Left ventricle myocardium superior (tissue), 1 donor: ENCODE results near the gene NRIP1. TPM values are rescaled to one million over a fixed set of nuclear protein-coding genes. Genes with fewer than 3 reads are reported as not detected.

Experiments
- ATAC-seq: fragments of 200-7000 bp; cut with Tn5 transposase; one replicate; pipeline ENCODE4 v1.9.1; 2020; ENCODE audit warnings: mild to moderate bottlenecking, moderate library complexity
- DNase-seq: peaks from one replicate; pipeline ENCODE4 v3.0.0-alpha.2; 2020
- intact Hi-C: fragments of 100-400 bp; cut with micrococcal nuclease; formaldehyde crosslinking; loops from one replicate; pipeline ENCODE4 v1.11.0; 2022
- total RNA-seq: library from RNA; stranded (reverse); fragmentation: NEBNext Ultra II Directional; extraction: Animal tissue kit (Norgen Biotek cat#: 25700); gene quantifications from one replicate; pipeline ENCODE4 v1.2.1, GENCODE V29; 2021
- donor health status: DM: no; HTN: yes; CAD: no; lungs with severe emphysema.

Gene NRIP1
- total RNA-seq, 1 donor from 2014 or later = 18.1 TPM

GRCh38 chr21:15071009-15071408 is 6.2 kb upstream of the NRIP1 start:
- no peak for DNase-seq
- no peak for ATAC-seq
- intact Hi-C loops = no loop called here

- ATAC-seq = no peak
Observed at GRCh38 chr21:15066123-15066575, 1.3 kb upstream of the NRIP1 start.

DNA sequence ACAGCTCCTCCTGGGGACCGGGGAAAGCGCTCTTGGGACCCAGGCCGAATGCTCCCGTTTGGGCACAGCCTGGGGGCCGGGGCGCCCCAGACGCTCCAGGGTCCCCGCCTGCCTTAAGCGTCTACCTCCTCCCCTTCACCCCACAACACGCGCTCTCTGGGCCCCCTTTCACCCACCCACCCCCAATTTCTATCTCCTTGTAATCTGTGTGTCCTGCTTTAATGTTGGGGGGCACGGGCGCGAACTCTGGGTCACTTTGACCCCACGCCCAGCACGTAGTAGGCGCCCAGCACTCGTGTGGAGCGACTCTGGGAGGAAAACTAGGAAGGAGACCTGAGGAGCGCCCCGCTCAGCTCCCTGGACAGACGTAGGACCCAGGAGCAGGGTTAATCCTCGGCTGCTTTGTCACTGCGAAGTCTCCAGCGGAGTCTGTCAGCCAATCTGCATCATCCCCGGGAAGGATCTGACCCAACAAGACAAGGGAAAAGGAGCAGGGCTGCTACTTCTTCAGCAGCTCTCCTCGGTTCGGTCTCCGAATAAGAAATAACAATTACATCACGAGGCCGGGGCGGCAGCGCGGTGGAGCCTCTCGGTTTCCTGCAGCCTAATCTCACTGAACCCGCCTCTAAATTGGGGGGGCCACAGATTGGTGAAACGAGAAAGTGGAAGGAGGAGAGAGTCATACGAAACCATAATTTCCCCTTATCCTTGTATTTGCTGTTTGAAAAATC is 757 bp upstream of the NRIP1 start:
- DNase-seq (peak; percentile 85), ATAC-seq (peak; percentile 80)
- intact Hi-C loops = loop anchor here (10.0 kb wide), 3 partner anchors 61 to 419 kb away; no protein-coding TSS in a partner anchor

More at GRCh38 chr21:15066123-15066575, 1.3 kb upstream of the NRIP1 start:
- intact Hi-C loops = loop anchor here (10.0 kb wide), 3 partner anchors 61 to 419 kb away; no protein-coding TSS in a partner anchor
- DNase-seq = no peak

GRCh38 chr21:15063814-15064575 is 805 bp downstream of the NRIP1 start:
- intact Hi-C loops = loop anchor here (10.0 kb wide), 3 partner anchors 59 to 421 kb away; no protein-coding TSS in a partner anchor
- peak; percentile 19 for ATAC-seq
- peak; percentile 75 for DNase-seq

DNA sequence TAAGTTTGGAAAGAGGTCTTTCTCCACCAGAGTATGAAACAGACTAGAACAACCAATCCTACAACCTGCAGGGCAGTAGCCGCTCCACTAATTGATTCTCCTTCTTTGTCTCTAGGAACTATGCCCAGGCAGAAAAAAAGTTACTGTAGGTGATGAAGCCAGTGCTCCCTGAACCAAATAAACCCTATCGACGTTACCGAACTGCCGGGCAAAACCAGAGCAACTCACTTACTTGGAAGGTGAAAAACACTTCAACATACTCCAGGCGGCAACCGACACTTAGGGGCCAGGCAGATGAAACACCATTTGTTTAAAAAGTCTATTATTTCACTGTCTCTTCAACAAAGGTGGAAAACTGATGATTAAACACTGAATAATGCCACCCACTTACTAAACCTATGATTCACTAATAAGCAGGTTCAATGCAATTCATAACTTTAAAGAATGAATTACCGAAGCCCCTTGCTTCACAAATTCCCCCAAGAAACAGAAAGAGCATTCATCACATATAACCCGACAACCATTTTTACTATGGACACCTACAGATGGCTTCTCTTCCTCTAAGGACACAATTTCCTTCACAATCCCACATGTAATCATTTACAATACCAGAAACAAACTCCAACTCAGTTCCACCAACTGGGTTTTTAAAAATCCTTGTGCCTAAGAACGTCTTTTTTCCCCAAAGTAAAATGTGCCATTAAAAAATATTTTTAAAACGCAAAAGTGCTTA is 1.6 kb downstream of the NRIP1 start:
- intact Hi-C loops = loop anchor here (10.0 kb wide), 3 partner anchors 58 to 422 kb away; no protein-coding TSS in a partner anchor
- DNase-seq (no peak), ATAC-seq (no peak)

- no peak for DNase-seq
- no peak for ATAC-seq
Observed at GRCh38 chr21:15062606-15062965, 2.2 kb downstream of the NRIP1 start.

DNA sequence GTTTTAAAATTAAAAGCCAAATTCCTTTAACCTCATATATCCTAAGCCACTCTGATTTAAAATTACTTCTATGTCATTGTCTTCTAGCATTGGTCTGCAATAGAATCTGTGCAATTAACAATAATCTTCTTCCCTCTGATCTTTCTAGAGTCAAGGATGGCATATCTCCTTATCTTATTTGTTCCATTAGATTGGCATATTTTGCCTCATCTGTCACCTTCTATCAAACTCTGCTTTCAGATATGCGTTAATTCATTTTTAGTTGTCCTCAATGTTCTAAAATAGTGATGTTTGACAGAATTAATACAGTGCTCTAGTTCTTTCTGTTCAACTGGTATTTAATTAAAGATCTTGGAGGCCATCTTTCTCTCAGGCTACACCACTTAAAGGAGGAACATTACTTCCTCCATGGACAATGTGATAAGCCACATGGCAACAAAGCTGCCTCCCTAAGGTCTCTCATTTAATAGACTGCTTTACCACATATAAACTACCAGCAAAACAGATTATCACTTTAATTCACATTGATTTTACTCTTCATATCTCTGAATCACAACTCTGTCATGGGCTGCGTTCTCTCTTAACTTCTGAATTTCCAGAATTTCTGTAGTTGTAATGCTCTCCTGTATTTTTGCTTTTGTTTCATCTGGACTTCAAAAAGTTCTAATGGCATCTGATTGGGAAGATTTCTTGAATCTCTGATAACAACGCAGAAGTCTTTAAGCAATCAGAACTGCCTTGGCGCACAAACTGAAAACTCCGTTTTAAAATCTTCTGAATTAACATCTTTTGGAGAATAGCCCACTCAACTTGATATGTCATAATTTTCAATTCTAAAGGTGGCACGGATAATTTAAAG is 2.8 kb downstream of the NRIP1 start:
- intact Hi-C loops = loop anchor here (10.0 kb wide), 3 partner anchors 57 to 423 kb away; no protein-coding TSS in a partner anchor
- ATAC-seq (no peak), DNase-seq (no peak)

More at GRCh38 chr21:15062606-15062965, 2.2 kb downstream of the NRIP1 start:
- intact Hi-C loops = loop anchor here (10.0 kb wide), 3 partner anchors 58 to 422 kb away; no protein-coding TSS in a partner anchor

- intact Hi-C loops = loop anchor here (10.0 kb wide), 3 partner anchors 56 to 424 kb away; no protein-coding TSS in a partner anchor
- DNase-seq (no peak), ATAC-seq (no peak)
Observed at GRCh38 chr21:15061279-15061678, 3.5 kb downstream of the NRIP1 start.

- intact Hi-C loops = loop anchor here (10.0 kb wide), 3 partner anchors 56 to 424 kb away; no protein-coding TSS in a partner anchor
- DNase-seq = no peak
- ATAC-seq = no peak
Observed at GRCh38 chr21:15060543-15061175, 4.1 kb downstream of the NRIP1 start.

- no peak for DNase-seq
- no peak for ATAC-seq
- intact Hi-C loops = no loop called here
Observed at GRCh38 chr21:15059397-15059796, 5.4 kb downstream of the NRIP1 start.

DNA sequence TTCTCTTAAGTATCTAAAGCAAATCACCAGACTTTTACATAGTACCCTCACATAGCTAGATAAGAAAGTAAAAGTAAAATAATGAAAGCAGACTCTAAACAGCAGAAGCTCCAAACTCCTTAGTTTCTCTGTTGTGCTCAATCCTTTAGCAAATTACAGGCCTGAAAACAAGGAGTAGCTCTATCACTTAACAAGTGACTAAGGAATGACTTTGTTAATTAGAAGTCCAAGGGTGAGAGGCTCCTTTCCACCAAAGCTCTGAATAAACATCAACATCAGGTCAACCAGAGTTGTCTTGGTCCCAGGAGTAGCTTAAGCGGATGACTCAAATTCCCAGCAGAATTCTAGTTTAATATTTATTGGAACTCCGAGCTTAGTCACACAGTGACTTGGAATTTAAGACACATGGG is 5.9 kb downstream of the NRIP1 start:
- intact Hi-C loops = no loop called here
- ATAC-seq = no peak
- DNase-seq = no peak

GRCh38 chr21:15057285-15057684 is 7.5 kb downstream of the NRIP1 start:
- intact Hi-C loops = no loop called here
- no peak for ATAC-seq
- DNase-seq = no peak

DNA sequence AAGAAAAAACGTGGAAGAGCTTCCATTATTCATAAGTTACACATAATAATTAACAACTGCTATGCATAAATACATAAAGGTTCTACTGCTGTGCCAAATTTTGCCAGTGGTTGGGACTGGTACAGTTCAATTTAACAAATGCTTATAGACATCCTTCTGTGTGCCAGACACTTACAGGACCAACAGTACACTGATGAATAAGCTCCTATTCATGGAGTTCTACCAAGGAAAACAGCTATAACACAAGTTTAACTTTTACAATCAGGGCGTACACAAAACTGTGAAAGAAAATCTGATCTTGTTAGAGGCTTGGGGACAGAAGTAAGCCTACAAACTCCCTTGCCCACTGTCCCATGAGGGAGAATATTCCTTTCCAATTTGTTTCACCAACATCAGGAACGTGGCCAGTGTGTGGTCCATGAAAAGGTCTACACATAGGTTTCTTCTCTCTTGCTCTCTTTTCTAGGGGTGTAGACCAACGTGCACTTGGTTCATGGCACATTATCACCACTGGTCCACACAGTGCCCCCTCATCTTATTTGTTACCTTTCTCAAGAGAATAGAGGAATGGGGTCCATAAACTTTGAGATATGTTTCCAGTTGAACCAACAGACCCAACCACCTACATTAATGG is 10.1 kb downstream of the NRIP1 start:
- DNase-seq (no peak), ATAC-seq (no peak)
- intact Hi-C loops = no loop called here

- ATAC-seq (no peak), DNase-seq (no peak)
- intact Hi-C loops = no loop called here
Observed at GRCh38 chr21:15054089-15054488, 10.7 kb downstream of the NRIP1 start.

DNA sequence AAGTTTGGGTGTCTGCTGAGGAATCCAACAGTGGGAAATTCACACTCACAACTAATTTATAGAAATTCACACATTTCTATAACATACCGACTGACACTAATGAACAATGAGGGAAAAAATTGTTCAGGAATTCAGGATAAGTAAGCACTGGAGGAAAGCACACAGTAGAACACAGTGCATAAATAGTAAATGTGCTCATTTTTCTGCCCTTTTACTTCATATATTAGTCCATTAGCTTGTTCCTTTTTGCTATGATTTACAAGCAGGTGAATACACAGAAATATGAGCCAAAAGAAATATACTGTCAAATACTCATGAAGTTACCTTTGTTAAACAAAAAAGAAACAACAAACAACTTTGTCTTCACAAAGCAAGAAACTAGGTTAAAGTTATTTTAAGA is 11.3 kb downstream of the NRIP1 start:
- DNase-seq (no peak), ATAC-seq (no peak)
- intact Hi-C loops = no loop called here

GRCh38 chr21:15052459-15052763 is 12.4 kb downstream of the NRIP1 start:
- ATAC-seq (no peak), DNase-seq (no peak)
- intact Hi-C loops = no loop called here

DNA sequence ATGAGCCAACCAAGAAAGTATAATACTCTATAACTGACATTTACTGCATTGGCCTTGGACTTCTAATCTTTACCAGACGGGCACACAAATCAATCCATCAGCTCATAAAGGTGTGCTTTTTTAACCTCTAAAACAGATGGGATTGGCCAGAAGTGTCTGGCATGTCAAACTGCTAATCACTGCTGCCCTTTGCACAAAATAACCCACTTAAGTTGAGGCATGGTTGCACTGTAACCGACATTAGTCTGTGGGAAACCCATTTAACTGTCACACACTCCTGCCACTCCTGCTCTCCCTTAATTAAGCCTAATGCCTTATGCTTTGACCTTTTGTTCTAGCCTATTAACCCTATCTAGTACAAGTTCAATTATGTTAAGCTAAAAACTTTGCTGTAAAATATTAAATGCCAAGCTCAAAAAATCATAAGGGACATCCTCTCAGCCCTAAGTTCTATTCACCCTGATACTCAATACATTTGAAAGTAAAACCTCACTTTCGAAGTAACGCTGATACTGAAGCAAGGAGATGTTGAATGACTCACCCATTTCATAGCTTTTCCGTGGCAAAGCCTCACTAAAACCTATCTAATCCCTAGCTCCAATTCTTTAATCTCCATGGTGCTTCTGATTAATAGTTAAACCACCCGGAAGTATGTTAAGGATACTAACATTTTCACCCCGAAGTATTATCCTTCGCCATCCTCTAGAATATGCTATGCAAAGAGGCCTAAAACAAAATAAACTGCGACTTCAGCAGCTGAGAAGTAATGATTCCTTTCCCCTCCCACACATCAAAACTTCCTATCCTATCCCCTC is 12.9 kb downstream of the NRIP1 start:
- no peak for DNase-seq
- ATAC-seq = peak; percentile 52
- intact Hi-C loops = no loop called here
